ENCODE results near the gene FALEC. TPM values are rescaled to one million over a fixed set of nuclear protein-coding genes. Genes with fewer than 3 reads are reported as not detected.

The FALEC gene
- total RNA-seq, 1 donor from 2014 or later, result not detected

- FAIRE-seq (no peak), DNase-seq (ENCODE audit: low read depth) (peak; percentile 72)
- H3K27me3 ChIP-seq (ENCODE audit: control insufficient read depth, insufficient read depth, low read length), result no peaks in the 10 kb centered on the region
- H3K36me3 ChIP-seq (ENCODE audit: control insufficient read depth, insufficient read depth, low read length), result no peaks in the 10 kb centered on the region
- TF ChIP-seq CTCF (IDR thresholded peaks at IDR 0.05; ENCODE audit: insufficient read depth, low read length, severe bottlenecking), result no peak
- no peak overlapping the region for H3K4me3 ChIP-seq (ENCODE audit: low read depth, low read length)
These were observed 21.5 kb downstream of the FALEC start for GRCh38 chr1:150536836-150537731.

GRCh38 chr1:150537732-150538684 lies 22.5 kb downstream of the FALEC start:
- FAIRE-seq (no peak), DNase-seq (ENCODE audit: low read depth) (peak; percentile 87)
- TF ChIP-seq CTCF (IDR thresholded peaks at IDR 0.05; ENCODE audit: insufficient read depth, low read length, severe bottlenecking), result no peak
- Histone ChIP-seq H3K27me3 (ENCODE audit: control insufficient read depth, insufficient read depth, low read length) (no peaks in the 10 kb centered on the region), H3K36me3 (ENCODE audit: control insufficient read depth, insufficient read depth, low read length) (no peaks in the 10 kb centered on the region), H3K4me3 (ENCODE audit: low read depth, low read length) (no peak overlapping the region)

- no peaks in the 10 kb centered on the region for H3K27me3 ChIP-seq (ENCODE audit: control insufficient read depth, insufficient read depth, low read length)
- no peaks in the 10 kb centered on the region for H3K36me3 ChIP-seq (ENCODE audit: control insufficient read depth, insufficient read depth, low read length)
- DNase-seq (ENCODE audit: low read depth), result peak; percentile 79
- TF ChIP-seq CTCF (IDR thresholded peaks at IDR 0.05; ENCODE audit: insufficient read depth, low read length, severe bottlenecking), result no peak
- no peak for FAIRE-seq
- no peak overlapping the region for H3K4me3 ChIP-seq (ENCODE audit: low read depth, low read length)
These were observed 28.1 kb downstream of the FALEC start for GRCh38 chr1:150543500-150544143.

GRCh38 chr1:150544204-150544603 lies 28.7 kb downstream of the FALEC start:
- H3K36me3 ChIP-seq (ENCODE audit: control insufficient read depth, insufficient read depth, low read length), result no peaks in the 10 kb centered on the region
- no peak overlapping the region for H3K4me3 ChIP-seq (ENCODE audit: low read depth, low read length)
- H3K27me3 ChIP-seq (ENCODE audit: control insufficient read depth, insufficient read depth, low read length), result no peaks in the 10 kb centered on the region
- no peak for TF ChIP-seq CTCF (IDR thresholded peaks at IDR 0.05; ENCODE audit: insufficient read depth, low read length, severe bottlenecking)
- DNase-seq (ENCODE audit: low read depth), result no peak
- no peak for FAIRE-seq

- FAIRE-seq, result no peak
- no peak for TF ChIP-seq CTCF (IDR thresholded peaks at IDR 0.05; ENCODE audit: insufficient read depth, low read length, severe bottlenecking)
- H3K4me3 ChIP-seq (ENCODE audit: low read depth, low read length), result no peak overlapping the region
- no peaks in the 10 kb centered on the region for H3K36me3 ChIP-seq (ENCODE audit: control insufficient read depth, insufficient read depth, low read length)
- no peaks in the 10 kb centered on the region for H3K27me3 ChIP-seq (ENCODE audit: control insufficient read depth, insufficient read depth, low read length)
- no peak for DNase-seq (ENCODE audit: low read depth)
These were observed 30.0 kb downstream of the FALEC start for GRCh38 chr1:150545486-150546032.

All from bronchial epithelial cell (primary cell).